Measurements from ENCODE around the gene YAE1.

The YAE1 gene

GRCh38 chr7:39588416-39588815, 22.2 kb downstream of the YAE1 start:
- TF ChIP-seq, protein P1, sequence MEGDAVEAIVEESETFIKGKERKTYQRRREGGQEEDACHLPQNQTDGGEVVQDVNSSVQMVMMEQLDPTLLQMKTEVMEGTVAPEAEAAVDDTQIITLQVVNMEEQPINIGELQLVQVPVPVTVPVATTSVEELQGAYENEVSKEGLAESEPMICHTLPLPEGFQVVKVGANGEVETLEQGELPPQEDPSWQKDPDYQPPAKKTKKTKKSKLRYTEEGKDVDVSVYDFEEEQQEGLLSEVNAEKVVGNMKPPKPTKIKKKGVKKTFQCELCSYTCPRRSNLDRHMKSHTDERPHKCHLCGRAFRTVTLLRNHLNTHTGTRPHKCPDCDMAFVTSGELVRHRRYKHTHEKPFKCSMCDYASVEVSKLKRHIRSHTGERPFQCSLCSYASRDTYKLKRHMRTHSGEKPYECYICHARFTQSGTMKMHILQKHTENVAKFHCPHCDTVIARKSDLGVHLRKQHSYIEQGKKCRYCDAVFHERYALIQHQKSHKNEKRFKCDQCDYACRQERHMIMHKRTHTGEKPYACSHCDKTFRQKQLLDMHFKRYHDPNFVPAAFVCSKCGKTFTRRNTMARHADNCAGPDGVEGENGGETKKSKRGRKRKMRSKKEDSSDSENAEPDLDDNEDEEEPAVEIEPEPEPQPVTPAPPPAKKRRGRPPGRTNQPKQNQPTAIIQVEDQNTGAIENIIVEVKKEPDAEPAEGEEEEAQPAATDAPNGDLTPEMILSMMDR (IDR thresholded peaks at IDR 0.05; ENCODE audit: low read depth, low read length): no peak
- no peak overlapping the region for H3K4me3 ChIP-seq (ENCODE audit: low read depth, low read length)

- H3K4me3 ChIP-seq (ENCODE audit: low read depth, low read length): no peak overlapping the region
- TF ChIP-seq, protein P1 (IDR thresholded peaks at IDR 0.05; ENCODE audit: low read depth, low read length): no peak
These were observed 23.3 kb downstream of the YAE1 start for GRCh38 chr7:39589323-39590111.

DNA sequence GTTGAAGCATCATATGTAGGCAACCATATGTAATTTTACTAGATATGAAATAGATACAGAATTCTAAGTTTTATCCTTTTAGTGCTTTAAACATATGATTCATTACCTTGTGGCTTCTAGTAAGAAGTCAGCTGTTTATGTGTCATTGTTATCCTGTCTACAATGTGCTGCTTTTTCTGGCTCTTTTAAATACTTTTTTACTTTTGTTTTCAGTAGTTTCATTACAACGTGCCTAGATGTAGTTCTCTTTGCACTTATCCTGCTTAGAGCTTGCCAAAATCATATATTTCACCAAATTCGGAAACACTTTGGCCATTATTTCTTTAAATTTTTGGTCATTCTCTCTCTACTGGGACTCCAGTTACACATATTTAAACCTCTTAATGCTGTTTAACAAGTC, 26.4 kb downstream of the YAE1 start:
- peak overlapping the region; percentile 32; the same call in 1 of the 2 replicates for H3K4me3 ChIP-seq (ENCODE audit: low read depth, low read length)
- TF ChIP-seq, protein P1 (IDR thresholded peaks at IDR 0.05; ENCODE audit: low read depth, low read length): no peak

DNA sequence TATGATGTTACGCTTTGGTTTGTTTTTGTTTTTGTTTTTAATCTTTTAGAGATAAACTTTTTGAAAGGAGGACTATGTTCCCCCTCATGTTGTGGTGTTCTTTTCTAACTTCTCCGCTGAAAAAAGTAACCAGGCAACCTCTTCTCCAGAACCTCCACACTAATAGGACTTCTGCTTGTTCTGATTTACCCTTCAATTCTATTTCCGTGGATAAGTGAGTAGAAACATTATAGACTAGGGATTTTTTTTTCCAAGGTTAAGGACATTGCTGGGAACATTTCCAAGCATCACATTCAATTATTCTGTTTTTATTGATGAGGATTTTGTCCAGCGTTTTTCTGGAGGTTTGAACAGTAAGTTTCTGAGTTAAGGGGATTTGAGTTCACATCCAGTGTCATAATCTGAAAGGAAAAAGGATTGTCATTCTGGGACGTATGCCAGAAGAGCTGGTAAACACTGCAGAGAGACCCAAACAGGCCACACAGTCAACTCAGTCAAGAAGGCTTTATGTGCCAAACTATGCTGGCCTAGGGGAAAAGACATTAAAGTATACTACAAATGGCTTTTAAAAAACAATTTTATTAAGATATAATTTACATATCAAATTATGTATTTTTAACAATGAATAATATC, 28.9 kb downstream of the YAE1 start:
- no peak overlapping the region for H3K4me3 ChIP-seq (ENCODE audit: low read depth, low read length)
- TF ChIP-seq, protein P1 (IDR thresholded peaks at IDR 0.05; ENCODE audit: low read depth, low read length): no peak

DNA sequence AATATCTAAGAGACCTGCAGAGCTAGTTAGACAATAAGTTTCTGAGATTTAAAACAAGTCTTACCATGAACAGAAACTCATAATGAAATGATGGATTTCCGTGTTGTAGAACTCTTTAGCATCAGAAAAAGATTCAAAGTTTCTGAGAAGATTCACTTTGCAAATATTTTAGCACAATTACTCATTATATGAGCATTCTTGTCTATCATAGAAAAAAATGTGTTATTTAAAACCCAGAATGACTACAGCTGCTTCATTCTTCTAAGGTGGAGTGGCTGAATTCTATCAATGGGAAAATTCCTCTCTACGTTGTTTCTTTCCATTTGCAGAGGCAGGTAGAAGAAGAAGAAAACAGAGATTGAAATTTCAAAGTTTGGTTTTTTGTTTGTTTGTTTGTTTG, 36.1 kb downstream of the YAE1 start:
- H3K4me3 ChIP-seq (ENCODE audit: low read depth, low read length): no peak overlapping the region
- TF ChIP-seq, protein P1 (IDR thresholded peaks at IDR 0.05; ENCODE audit: low read depth, low read length): no peak

GRCh38 chr7:39603924-39604323, 37.7 kb downstream of the YAE1 start:
- H3K4me3 ChIP-seq (ENCODE audit: low read depth, low read length): no peak overlapping the region
- TF ChIP-seq, protein P1 (IDR thresholded peaks at IDR 0.05; ENCODE audit: low read depth, low read length): no peak

DNA sequence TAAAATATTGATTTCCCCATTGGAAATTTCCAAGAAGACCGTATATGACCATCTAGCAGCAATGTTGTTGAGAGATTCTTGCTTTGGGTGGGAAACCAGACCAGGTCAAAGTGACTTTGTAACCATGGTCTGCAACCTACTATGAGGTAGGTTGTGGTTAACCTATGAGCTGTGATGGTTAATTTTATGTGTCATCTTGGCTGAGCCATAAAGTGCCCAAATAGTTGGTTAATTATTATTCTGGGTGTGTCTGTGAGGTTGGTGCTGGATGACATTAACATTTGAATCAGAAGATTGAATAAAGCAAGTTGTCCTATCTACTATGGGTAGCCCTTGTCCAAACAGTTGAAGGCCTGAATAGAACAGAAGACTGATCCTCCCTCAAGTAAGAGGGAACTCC, 38.9 kb downstream of the YAE1 start:
- no peak overlapping the region for H3K4me3 ChIP-seq (ENCODE audit: low read depth, low read length)
- TF ChIP-seq, protein P1 (IDR thresholded peaks at IDR 0.05; ENCODE audit: low read depth, low read length): no peak

All from WI38 (cell line).